Astrocyte of the spinal cord (primary cell): ENCODE results near the gene SUPT16H.
A peak's percentile ranks its signal among the peaks of the same experiment; 100 is the strongest.
"Not testable (repeated sequence)": the region's sequence is repeated elsewhere in the genome, so short reads cannot be mapped to it uniquely, and the experiment has no call there.

Experiments
- DNase-seq: peaks from one replicate; pipeline ENCODE4 v3.0.0; 2011; ENCODE audit warnings: low read depth, low spot score
- H3K4me3 ChIP-seq: 2 replicates; pipeline ENCODE4 v1.5.1; 2011; ENCODE audit warnings: low read depth, mild to moderate bottlenecking, low read length, moderate library complexity
- CTCF ChIP-seq: IDR thresholded peaks from 2 replicates; pipeline ENCODE4 v1.5.1; 2012; ENCODE audit warnings: low read depth, mild to moderate bottlenecking, low read length, inconsistent platforms
- in situ Hi-C: cut with HindIII; loops from 2 replicates; pipeline ENCODE4 v1.10.0; 2017; ENCODE audit warnings: low sequenced_read_pairs

Gene SUPT16H

GRCh38 chr14:21308479-21309237, 75.2 kb downstream of the SUPT16H start:
- in situ Hi-C loops: no loop called here
- TF ChIP-seq CTCF: no peak
- peak; percentile 75 for DNase-seq

GRCh38 chr14:21308132-21308478, 75.7 kb downstream of the SUPT16H start:
- H3K4me3 ChIP-seq: peak overlapping the region; percentile 29
- in situ Hi-C loops: no loop called here
- DNase-seq: no peak
- TF ChIP-seq CTCF: no peak

More at GRCh38 chr14:21308479-21309237, 75.2 kb downstream of the SUPT16H start:
- H3K4me3 ChIP-seq: peak overlapping the region; percentile 29

GRCh38 chr14:21307637-21308036, 76.2 kb downstream of the SUPT16H start:
- in situ Hi-C loops: no loop called here
- no peak overlapping the region for H3K4me3 ChIP-seq
- TF ChIP-seq CTCF: no peak
- no peak for DNase-seq

GRCh38 chr14:21302836-21303140, 81.0 kb downstream of the SUPT16H start:
- H3K4me3 ChIP-seq, DNase-seq, in situ Hi-C loops: not testable (repeated sequence)

GRCh38 chr14:21302013-21302835, 81.6 kb downstream of the SUPT16H start:
- no peak for TF ChIP-seq CTCF
- H3K4me3 ChIP-seq: no peak overlapping the region
- no peak for DNase-seq
- in situ Hi-C loops: no loop called here
